Stomach (tissue), 9 donors: ENCODE measurements around the gene MEP1B. TPM values are rescaled to one million over a fixed set of nuclear protein-coding genes. Genes with fewer than 3 reads are reported as not detected.

Experiments
- DNase-seq, 2 donors: peaks; one replicate each; pipeline versions ENCODE4 v3.0.0 to v3.0.0-alpha.2; 2013 to 2019
- H3K27ac ChIP-seq, 5 donors: fragments of 200-600 bp in 4 of 5; sonication (generic) in 4 of 5; one replicate each; pipeline ENCODE4 v1.5.1; 2013 to 2019; ENCODE audit warnings: mild to moderate bottlenecking in 1 of 5, moderate library complexity in 1 of 5
- H3K27me3 ChIP-seq, 3 donors: fragments of 200-600 bp; sonication (generic); one replicate each; pipeline ENCODE4 v1.5.1; 2017 to 2019; ENCODE audit warnings: mixed run types in 1 of 3
- H3K36me3 ChIP-seq, 4 donors: fragments of 200-600 bp; sonication (generic); 1 replicate in 3 of 4; 2 replicates in 1 of 4; pipeline ENCODE4 v1.5.1; 2016 to 2019
- H3K4me1 ChIP-seq, 4 donors: fragments of 200-600 bp; sonication (generic); one replicate each; pipeline ENCODE4 v1.5.1; 2016 to 2019
- H3K4me3 ChIP-seq, 4 donors: fragments of 200-600 bp; sonication (generic) in 3 of 4; one replicate each; pipeline ENCODE4 v1.5.1; 2016 to 2019; ENCODE audit warnings: mild to moderate bottlenecking in 1 of 4
- H3K9me3 ChIP-seq, 4 donors: fragments of 200-600 bp; sonication (generic); one replicate each; pipeline ENCODE4 v1.5.1; 2016 to 2019
- CTCF ChIP-seq, 7 experiments: fragments of 450-650 bp in 4 of 7; fragments of 200-600 bp in 3 of 7; sonication (generic) in 3 of 7; IDR thresholded peaks; one replicate each; pipeline ENCODE4 v1.5.1; 2016 to 2019; ENCODE audit warnings: antibody characterized with exemption in 7 of 7, control low read depth in 2 of 7, mild to moderate bottlenecking in 1 of 7
- EP300 ChIP-seq: sonication (generic); formaldehyde crosslinking; IDR thresholded peaks from one replicate; pipeline ENCODE4 v1.6.1; 2017; ENCODE audit warnings: antibody characterized with exemption
- POLR2A ChIP-seq, 4 donors: fragments of 450-650 bp; IDR thresholded peaks; one replicate each; pipeline ENCODE4 v1.6.1; 2016; ENCODE audit warnings: antibody characterized with exemption in 4 of 4, control low read depth in 2 of 4, mild to moderate bottlenecking in 1 of 4, moderate library complexity in 1 of 4
- POLR2AphosphoS5 ChIP-seq, 3 donors: sonication (generic); formaldehyde crosslinking; IDR thresholded peaks; one replicate each; pipeline ENCODE4 v1.6.1; 2016; ENCODE audit warnings: antibody characterized with exemption in 3 of 3
- WGBS, 5 donors: extraction: QIAGEN DNeasy Blood & Tissue Kit in 3 of 5; methylation state at CpG; one replicate each; pipeline versions ENCODE4 v1.1.5 to v1.1.7; 2013 to 2018; 5-methylcytosine and 5-hydroxymethylcytosine counted together
- intact Hi-C: fragments of 100-400 bp; cut with DNase I; formaldehyde crosslinking; loops from one replicate; pipeline ENCODE4 v1.15.1; 2023; ENCODE audit warnings: low total_unique reads
- polyA plus RNA-seq, 3 donors: library from polyadenylated mRNA; stranded (reverse); fragments of 200-250 nt; gene quantifications; one replicate each; pipeline ENCODE4 v1.2.3, GENCODE V29; 2013
- total RNA-seq, 5 donors: library from RNA; depleted of rRNA; stranded (reverse); fragments of >200 nt; gene quantifications; one replicate each; pipeline versions ENCODE4 v1.1.0 to v1.2.3, GENCODE V29; 2014 to 2016
- donor health status: healthy with polysubstance abuse.
- donor health status: Bipolar disorder and iron deficiency.
- donor health status: healthy.

The MEP1B gene
- total and polyA plus RNA-seq, 8 donors = 1.1 TPM; not detected in 7

GRCh38 chr18:32244881-32245280 lies 55.0 kb downstream of the MEP1B start:
- Histone ChIP-seq H3K4me1 (no peaks in the 10 kb centered on the region), H3K9me3 (no peaks in the 10 kb centered on the region), H3K27ac (no peak overlapping the region), H3K36me3 (no peaks in the 10 kb centered on the region), H3K27me3 (no peaks in the 10 kb centered on the region), H3K4me3 (no peak overlapping the region)
- DNase-seq = no peak
- intact Hi-C loops = no loop called here
- TF ChIP-seq CTCF (IDR thresholded peaks at IDR 0.05) (no peak), EP300 (no peak), POLR2A (IDR thresholded peaks at IDR 0.05) (no peak), POLR2AphosphoS5 (IDR thresholded peaks at IDR 0.05) (no peak)
- WGBS, 5 donors = 54 to 68% (median 57%) methylated on average over 5 of the region's 5 CpGs

GRCh38 chr18:32249147-32249929 lies 59.5 kb downstream of the MEP1B start:
- DNase-seq = no peak
- Histone ChIP-seq H3K27me3 (no peaks in the 10 kb centered on the region), H3K27ac (no peak overlapping the region), H3K4me3 (no peak overlapping the region), H3K9me3 (no peaks in the 10 kb centered on the region), H3K36me3 (no peaks in the 10 kb centered on the region), H3K4me1 (no peaks in the 10 kb centered on the region)
- WGBS, 5 donors = 82 to 89% (median 87%) methylated on average over 8 of the region's 8 CpGs
- TF ChIP-seq POLR2AphosphoS5 (IDR thresholded peaks at IDR 0.05) = no peak
- TF ChIP-seq POLR2A (IDR thresholded peaks at IDR 0.05) = no peak
- no peak for TF ChIP-seq EP300
- intact Hi-C loops = no loop called here

GRCh38 chr18:32251466-32251865 lies 61.6 kb downstream of the MEP1B start:
- TF ChIP-seq POLR2AphosphoS5 (IDR thresholded peaks at IDR 0.05) = no peak
- no peak for TF ChIP-seq EP300
- no peak for TF ChIP-seq POLR2A (IDR thresholded peaks at IDR 0.05)
- TF ChIP-seq CTCF (IDR thresholded peaks at IDR 0.05) = no peak
- Histone ChIP-seq H3K27ac (no peak overlapping the region), H3K36me3 (no peaks in the 10 kb centered on the region), H3K4me3 (no peak overlapping the region), H3K27me3 (no peaks in the 10 kb centered on the region), H3K4me1 (no peaks in the 10 kb centered on the region), H3K9me3 (no peaks in the 10 kb centered on the region)
- intact Hi-C loops = no loop called here
- 37 to 63% (median 50%) methylated on average over 3 of the region's 3 CpGs for WGBS, 5 donors
- no peak for DNase-seq

- no peaks in the 10 kb centered on the region for H3K36me3 ChIP-seq
- no peaks in the 10 kb centered on the region for H3K9me3 ChIP-seq
- no peak overlapping the region for H3K4me3 ChIP-seq
- no peaks in the 10 kb centered on the region for H3K27me3 ChIP-seq
- H3K27ac ChIP-seq = no peak overlapping the region
- H3K4me1 ChIP-seq = no peaks in the 10 kb centered on the region
- intact Hi-C loops = no loop called here
- no peak for DNase-seq
- TF ChIP-seq CTCF (IDR thresholded peaks at IDR 0.05) (no peak), POLR2A (IDR thresholded peaks at IDR 0.05) (no peak), POLR2AphosphoS5 (IDR thresholded peaks at IDR 0.05) (no peak), EP300 (no peak)
- WGBS, 5 donors = 69 to 83% (median 80%) methylated on average over 8 of the region's 8 CpGs
These were observed 62.5 kb downstream of the MEP1B start for GRCh38 chr18:32252141-32252860.
